MM.1S (cell line): ENCODE results near the gene TTC24.

ENCODE experiments used
- CTCF ChIP-seq: fragments of 300-600 bp; sonication (generic); IDR thresholded peaks from 2 replicates; pipeline ENCODE4 v1.5.1; 2016; ENCODE audit warnings: antibody characterized with exemption, low read length, mixed read lengths
- EZH2 ChIP-seq: fragments of 300-600 bp; sonication (generic); optimal IDR thresholded peaks from 2 replicates; pipeline ENCODE3; 2017; ENCODE audit warnings: low read depth, mild to moderate bottlenecking, antibody characterized with exemption, low read length, mixed read lengths
- EZH2phosphoT487 ChIP-seq: fragments of 300-600 bp; sonication (generic); IDR thresholded peaks from 2 replicates; pipeline ENCODE4 v1.6.1; 2018; ENCODE audit warnings: antibody characterized with exemption, low read length

GRCh38 chr1:156579472-156579871 is at the start of gene TTC24:
- TF ChIP-seq CTCF (no peak), EZH2phosphoT487 (no peak), EZH2 (no peak)
